NT2/D1 (cell line): ENCODE measurements around the gene POU6F2.

Experiments used
- YY1 ChIP-seq: IDR thresholded peaks from 2 replicates; pipeline ENCODE4 v1.6.1; 2011; ENCODE audit not compliant: insufficient read length, insufficient read depth
- ZNF274 ChIP-seq: IDR thresholded peaks from 2 replicates; pipeline ENCODE4 v1.6.1; 2011; ENCODE audit warnings: mild to moderate bottlenecking, low read depth, low read length

DNA sequence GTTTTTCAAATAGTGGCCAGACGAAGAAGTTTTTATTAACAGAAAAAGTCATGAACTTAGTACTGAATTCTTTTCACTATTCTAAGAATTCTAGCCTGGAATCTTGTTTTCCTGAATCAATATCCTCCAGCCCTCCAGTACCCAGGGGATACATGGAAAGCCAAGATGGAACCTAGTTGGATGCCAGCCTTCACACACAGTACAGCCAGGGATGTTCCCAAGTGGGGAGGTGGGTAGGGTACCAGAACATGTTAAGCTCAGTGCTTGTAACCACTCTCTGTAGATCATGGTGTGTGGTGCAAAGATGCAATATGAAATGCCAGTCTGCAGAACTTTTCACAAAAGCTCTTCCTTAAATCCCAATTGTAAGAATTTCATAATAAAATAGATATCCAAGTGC, 128.0 kb downstream of the POU6F2 start:
- TF ChIP-seq YY1 (no peak), ZNF274 (no peak)
